SH-SY5Y (cell line): ENCODE data around the gene WWOX.

ENCODE experiments used
- GATA2 ChIP-seq: IDR thresholded peaks from 2 replicates; pipeline ENCODE4 v1.6.1; 2011; ENCODE audit warnings: mild to moderate bottlenecking, low read depth, low read length
- GATA3 ChIP-seq: IDR thresholded peaks from 2 replicates; pipeline ENCODE4 v1.6.1; 2011; ENCODE audit warnings: low read depth, mild to moderate bottlenecking, low read length, moderate library complexity

- TF ChIP-seq GATA2: no peak
- TF ChIP-seq GATA3: no peak
Observed at GRCh38 chr16:78681743-78682142, 582.3 kb downstream of the WWOX start.
